Glomerular visceral epithelial cell (primary cell): ENCODE results near the gene SULT1B1.
A peak's percentile ranks its signal among the peaks of the same experiment; 100 is the strongest.

Experiments
- DNase-seq: peaks from one replicate; pipeline ENCODE4 v3.0.0-alpha.2; 2016; ENCODE audit errors: extremely low spot score

The SULT1B1 gene

GRCh38 chr4:69697536-69698242, 62.7 kb downstream of the SULT1B1 start:
- no peak for DNase-seq

- peak; percentile 40 for DNase-seq
Observed at GRCh38 chr4:69689599-69689998, 70.8 kb downstream of the SULT1B1 start.

GRCh38 chr4:69684804-69685203, 75.6 kb downstream of the SULT1B1 start:
- DNase-seq = no peak
